MM.1S (cell line): Measurements from ENCODE around the gene DNASE2B.

ENCODE experiments used
- DNase-seq: peaks from one replicate; pipeline ENCODE4 v3.0.0-alpha.2; 2015
- H2AFZ ChIP-seq: fragments of 300-600 bp; sonication (generic); 2 replicates; pipeline ENCODE4 v1.6.0; 2016; ENCODE audit warnings: antibody characterized with exemption, low read length
- H3F3A ChIP-seq: fragments of 300-600 bp; sonication (generic); 2 replicates; pipeline ENCODE4 v1.6.1; 2016; ENCODE audit warnings: mild to moderate bottlenecking, antibody characterized with exemption, low read length, moderate library complexity, mixed read lengths; ENCODE audit not compliant: insufficient read depth
- H3K27ac ChIP-seq: fragments of 300-600 bp; sonication (generic); 2 replicates; pipeline ENCODE4 v1.5.1; 2016; ENCODE audit warnings: mild to moderate bottlenecking, low read length
- H3K27me3 ChIP-seq: fragments of 300-600 bp; sonication (generic); replicated peaks from 2 replicates; pipeline ENCODE4 v1.6.0; 2016; ENCODE audit warnings: low read length; ENCODE audit not compliant: insufficient read depth
- H3K36me3 ChIP-seq: fragments of 300-600 bp; sonication (generic); replicated peaks from 2 replicates; pipeline ENCODE4 v1.6.1; 2016; ENCODE audit warnings: mild to moderate bottlenecking, low read length, mixed read lengths; ENCODE audit not compliant: insufficient read depth
- H3K4me1 ChIP-seq: fragments of 300-600 bp; sonication (generic); 2 replicates; pipeline ENCODE4 v1.6.1; 2016; ENCODE audit warnings: low read length, mixed read lengths
- H3K4me2 ChIP-seq: fragments of 300-600 bp; sonication (generic); 2 replicates; pipeline ENCODE4 v1.6.0; 2016; ENCODE audit warnings: low read depth, low read length
- H3K4me3 ChIP-seq: fragments of 300-600 bp; sonication (generic); 2 replicates; pipeline ENCODE4 v1.5.1; 2016; ENCODE audit warnings: low read length, mixed read lengths
- H3K79me2 ChIP-seq: fragments of 300-600 bp; sonication (generic); 2 replicates; pipeline ENCODE4 v1.6.1; 2016; ENCODE audit warnings: mixed run types, low read length, mixed read lengths
- H3K9ac ChIP-seq: fragments of 300-600 bp; sonication (generic); 2 replicates; pipeline ENCODE4 v1.6.1; 2016; ENCODE audit warnings: low read length, mixed read lengths
- H3K9me2 ChIP-seq: fragments of 300-600 bp; sonication (generic); replicated peaks from 2 replicates; pipeline ENCODE4 v1.6.1; 2016; ENCODE audit warnings: mild to moderate bottlenecking, low read length, mixed read lengths; ENCODE audit not compliant: insufficient read depth
- H3K9me3 ChIP-seq: fragments of 300-600 bp; sonication (generic); replicated peaks from 2 replicates; pipeline ENCODE4 v1.6.1; 2016; ENCODE audit warnings: mild to moderate bottlenecking, low read length, mixed read lengths; ENCODE audit not compliant: insufficient read depth
- H4K20me1 ChIP-seq: fragments of 300-600 bp; sonication (generic); 2 replicates; pipeline ENCODE4 v1.6.1; 2016; ENCODE audit warnings: mild to moderate bottlenecking, low read length, moderate library complexity, mixed read lengths; ENCODE audit not compliant: insufficient read depth
- CTCF ChIP-seq: fragments of 300-600 bp; sonication (generic); IDR thresholded peaks from 2 replicates; pipeline ENCODE4 v1.5.1; 2016; ENCODE audit warnings: antibody characterized with exemption, low read length, mixed read lengths
- EZH2 ChIP-seq: fragments of 300-600 bp; sonication (generic); optimal IDR thresholded peaks from 2 replicates; pipeline ENCODE3; 2017; ENCODE audit warnings: low read depth, mild to moderate bottlenecking, antibody characterized with exemption, low read length, mixed read lengths
- EZH2phosphoT487 ChIP-seq: fragments of 300-600 bp; sonication (generic); IDR thresholded peaks from 2 replicates; pipeline ENCODE4 v1.6.1; 2018; ENCODE audit warnings: antibody characterized with exemption, low read length

The DNASE2B gene

GRCh38 chr1:84350550-84350949 is 47.7 kb upstream of the DNASE2B start:
- no peaks in the 10 kb centered on the region for H3K36me3 ChIP-seq
- no peaks in the 10 kb centered on the region for H3K4me1 ChIP-seq
- H3K4me3 ChIP-seq, result no peak overlapping the region
- no peak overlapping the region for H2AFZ ChIP-seq
- TF ChIP-seq CTCF (no peak), EZH2phosphoT487 (no peak), EZH2 (no peak)
- H3F3A ChIP-seq, result no peaks in the 10 kb centered on the region
- no peaks in the 10 kb centered on the region for H3K9me2 ChIP-seq
- H3K79me2 ChIP-seq, result no peaks in the 10 kb centered on the region
- H3K27ac ChIP-seq, result no peak overlapping the region
- no peak for DNase-seq
- no peak overlapping the region for H3K9ac ChIP-seq
- H4K20me1 ChIP-seq, result no peaks in the 10 kb centered on the region
- no peaks in the 10 kb centered on the region for H3K27me3 ChIP-seq
- no peaks in the 10 kb centered on the region for H3K9me3 ChIP-seq
- H3K4me2 ChIP-seq, result no peak overlapping the region

- H3K79me2 ChIP-seq, result no peaks in the 10 kb centered on the region
- no peaks in the 10 kb centered on the region for H3K4me1 ChIP-seq
- H3K27ac ChIP-seq, result no peak overlapping the region
- no peak overlapping the region for H3K9ac ChIP-seq
- H2AFZ ChIP-seq, result no peak overlapping the region
- H3K36me3 ChIP-seq, result no peaks in the 10 kb centered on the region
- H3K9me2 ChIP-seq, result no peaks in the 10 kb centered on the region
- DNase-seq, result no peak
- no peak overlapping the region for H3K4me3 ChIP-seq
- H3K4me2 ChIP-seq, result no peak overlapping the region
- H3K27me3 ChIP-seq, result no peaks in the 10 kb centered on the region
- H3F3A ChIP-seq, result no peaks in the 10 kb centered on the region
- no peak for TF ChIP-seq CTCF
- no peak for TF ChIP-seq EZH2
- TF ChIP-seq EZH2phosphoT487, result no peak
- no peaks in the 10 kb centered on the region for H3K9me3 ChIP-seq
- H4K20me1 ChIP-seq, result no peaks in the 10 kb centered on the region
These were observed 45.8 kb upstream of the DNASE2B start for GRCh38 chr1:84352298-84353106.

DNA sequence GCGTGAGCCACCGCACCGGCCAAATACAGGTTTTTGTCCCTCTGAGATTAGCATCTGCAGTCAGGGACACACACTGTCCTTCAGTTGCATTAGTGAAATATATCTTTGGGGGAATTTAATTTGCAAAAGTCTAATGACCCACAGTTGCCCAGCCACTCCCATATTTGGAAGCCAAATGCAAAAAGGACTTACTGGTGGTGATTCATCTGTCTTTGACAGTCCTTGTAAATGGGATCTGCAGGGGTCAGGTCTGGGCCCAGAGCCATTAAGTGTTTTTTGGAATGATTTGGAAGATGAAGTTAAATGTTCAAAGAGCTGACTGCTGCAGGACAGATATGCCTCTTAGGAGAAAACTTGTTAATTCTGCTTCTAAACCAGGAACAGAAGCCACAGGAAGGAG is 44.6 kb upstream of the DNASE2B start:
- no peaks in the 10 kb centered on the region for H3F3A ChIP-seq
- no peak overlapping the region for H3K4me2 ChIP-seq
- DNase-seq, result no peak
- no peaks in the 10 kb centered on the region for H3K27me3 ChIP-seq
- no peak overlapping the region for H2AFZ ChIP-seq
- no peaks in the 10 kb centered on the region for H3K4me1 ChIP-seq
- no peaks in the 10 kb centered on the region for H3K36me3 ChIP-seq
- TF ChIP-seq CTCF (no peak), EZH2 (no peak), EZH2phosphoT487 (no peak)
- no peak overlapping the region for H3K9ac ChIP-seq
- no peaks in the 10 kb centered on the region for H4K20me1 ChIP-seq
- no peak overlapping the region for H3K27ac ChIP-seq
- H3K4me3 ChIP-seq, result no peak overlapping the region
- no peaks in the 10 kb centered on the region for H3K79me2 ChIP-seq
- no peaks in the 10 kb centered on the region for H3K9me2 ChIP-seq
- H3K9me3 ChIP-seq, result no peaks in the 10 kb centered on the region
